ENCODE measurements around the gene POLR2C.
"Not testable (repeated sequence)": the region's sequence is repeated elsewhere in the genome, so short reads cannot be mapped to it uniquely, and the experiment has no call there.

POLR2C gene

GRCh38 chr16:57462209-57462977 is at the start of gene POLR2C:
POLR2C (plus strand) TSS chr16:57462679; CDS start chr16:57462725, 46 bp downstream.
- DNase-seq: peak; percentile 98

- no peak for DNase-seq
These were observed 49.2 kb upstream of the POLR2C start for GRCh38 chr16:57413301-57413730.

- DNase-seq: no peak
These were observed 48.7 kb upstream of the POLR2C start for GRCh38 chr16:57413733-57414132.

- DNase-seq: no peak
These were observed 46.4 kb upstream of the POLR2C start for GRCh38 chr16:57416084-57416483.

GRCh38 chr16:57419506-57419905 is 43.0 kb upstream of the POLR2C start:
- no peak for DNase-seq

GRCh38 chr16:57422026-57422944 is 40.2 kb upstream of the POLR2C start:
- no peak for DNase-seq

GRCh38 chr16:57423152-57423551 is 39.3 kb upstream of the POLR2C start:
- no peak for DNase-seq

GRCh38 chr16:57424583-57424982 is 37.9 kb upstream of the POLR2C start:
- DNase-seq: no peak

GRCh38 chr16:57426356-57426755 is 36.1 kb upstream of the POLR2C start:
- no peak for DNase-seq

- DNase-seq: no peak
These were observed 35.2 kb upstream of the POLR2C start for GRCh38 chr16:57427307-57427706.

- DNase-seq: no peak
These were observed 34.7 kb upstream of the POLR2C start for GRCh38 chr16:57427824-57428223.

- DNase-seq: no peak
These were observed 31.5 kb upstream of the POLR2C start for GRCh38 chr16:57430955-57431354.

- no peak for DNase-seq
These were observed 30.0 kb upstream of the POLR2C start for GRCh38 chr16:57432505-57432904.

GRCh38 chr16:57432989-57433388 is 29.5 kb upstream of the POLR2C start:
- no peak for DNase-seq

- no peak for DNase-seq
These were observed 28.5 kb upstream of the POLR2C start for GRCh38 chr16:57434003-57434402.

- DNase-seq: no peak
These were observed 26.6 kb upstream of the POLR2C start for GRCh38 chr16:57435838-57436237.

- not testable (repeated sequence) for DNase-seq
These were observed 22.5 kb upstream of the POLR2C start for GRCh38 chr16:57439947-57440346.

GRCh38 chr16:57440551-57440950 is 21.9 kb upstream of the POLR2C start:
- not testable (repeated sequence) for DNase-seq

- no peak for DNase-seq
These were observed 17.8 kb upstream of the POLR2C start for GRCh38 chr16:57444711-57445110.

- no peak for DNase-seq
These were observed 17.0 kb upstream of the POLR2C start for GRCh38 chr16:57445510-57445909.

- no peak for DNase-seq
These were observed 15.8 kb upstream of the POLR2C start for GRCh38 chr16:57446531-57447185.

- peak; percentile 95 for DNase-seq
These were observed 15.1 kb upstream of the POLR2C start, which contains the start of the genes CIAPIN1 and COQ9 for GRCh38 chr16:57447186-57447962. CIAPIN1 (minus strand) TSS chr16:57447385; CDS start chr16:57440928, 6,457 bp downstream. COQ9 (plus strand) TSS chr16:57447479; CDS start chr16:57447506, 27 bp downstream.

Measured in activated CD8-positive, alpha-beta memory T cell treated with anti-CD3 and anti-CD28 coated beads, Interleukin-2, amount 50 U/mL, for 48 hours (primary cell).